ENCODE data around the gene PRKAR1B.

GRCh38 chr7:594212-594913 lies 132.7 kb downstream of the PRKAR1B start:
- TF ChIP-seq SIN3A (IDR thresholded peaks at IDR 0.05; ENCODE audit: borderline replicate concordance, insufficient read depth, low read depth, low read length) (no peak), POLR2AphosphoS5 (IDR thresholded peaks at IDR 0.05; ENCODE audit: low read depth, low read length) (no peak), CTCF (IDR thresholded peaks at IDR 0.05) (no peak), REST (IDR thresholded peaks at IDR 0.05; ENCODE audit: insufficient read depth in 1 of 2, low read depth in 2 of 2, low read length in 1 of 2) (no peak), TCF7L2 (IDR thresholded peaks at IDR 0.05; ENCODE audit: low read depth, low read length) (no peak)
